GM12878 (cell line): ENCODE measurements around the gene NOP16.

Experiments
- PAX8 ChIP-seq: fragments of 450-650 bp; IDR thresholded peaks from 2 replicates; pipeline ENCODE4 v1.6.1; 2017; ENCODE audit warnings: mild to moderate bottlenecking, moderate library complexity
- STAT3 ChIP-seq: IDR thresholded peaks from 2 replicates; pipeline ENCODE4 v1.6.1; 2011; ENCODE audit warnings: low read depth, low read length, improper control_type of control experiment

GRCh38 chr5:176397736-176398420, 9.5 kb upstream of the NOP16 start:
- TF ChIP-seq PAX8 (no peak), STAT3 (no peak)
